SK-N-SH (cell line): ENCODE results near the gene LMTK2. TPM values are rescaled to one million over a fixed set of nuclear protein-coding genes. Genes with fewer than 3 reads are reported as not detected.

ENCODE experiments used
- CTCF ChIA-PET: fragments of 300-600, 350-600 bp; formaldehyde crosslinking; extraction: SDS; loops from one replicate; lab custom pipeline; 2021; lab: Yijun Ruan, JAX
- POLR2A ChIA-PET: fragments of 350-600 bp; sonication (Branson Sonifier 250); formaldehyde crosslinking; extraction: SDS; loops from one replicate; lab custom pipeline; 2020; ENCODE audit warnings: antibody characterized with exemption, inconsistent platforms; lab: Yijun Ruan, JAX
- DNase-seq: peaks from one replicate; pipeline ENCODE4 v3.0.0; 2012
- H2AFZ ChIP-seq: fragments of 200-600 bp; sonication (generic); 2 replicates; pipeline ENCODE4 v1.8.1; 2016; ENCODE audit warnings: antibody characterized with exemption, mild to moderate bottlenecking, low read depth
- H3F3A ChIP-seq: fragments of 200-600 bp; sonication (generic); replicated peaks from 2 replicates; pipeline ENCODE3; 2016; ENCODE audit warnings: antibody characterized with exemption, mild to moderate bottlenecking; ENCODE audit not compliant: insufficient read depth
- H3K27ac ChIP-seq, 2 experiments: fragments of 200-500 bp in 1 of 2; fragments of 200-600 bp in 1 of 2; sonication (Bioruptor generic) in 1 of 2; sonication (generic), shearing (Covaris generic) in 1 of 2; 2 replicates each; pipeline versions ENCODE4 v1.5.1 to v1.6.1; 2014 to 2016; ENCODE audit warnings: low read depth in 2 of 2, inconsistent platforms in 1 of 2, low read length in 1 of 2, mild to moderate bottlenecking in 1 of 2, mixed read lengths in 1 of 2
- H3K27me3 ChIP-seq: fragments of 200-600 bp; sonication (generic), shearing (Covaris generic); 2 replicates; pipeline ENCODE4 v1.6.1; 2016; ENCODE audit warnings: mixed run types; ENCODE audit not compliant: insufficient read depth
- H3K36me3 ChIP-seq, 2 experiments: fragments of 200-500 bp in 1 of 2; fragments of 200-600 bp in 1 of 2; sonication (Bioruptor generic) in 1 of 2; sonication (generic) in 1 of 2; replicated peaks in 1 of 2; 2 replicates each; pipeline versions ENCODE3 to v1.5.1; 2014 to 2016; ENCODE audit warnings: low read length in 1 of 2, mild to moderate bottlenecking in 1 of 2; ENCODE audit not compliant: insufficient read depth in 2 of 2, control insufficient read depth in 1 of 2
- H3K4me1 ChIP-seq, 2 experiments: fragments of 200-500 bp in 1 of 2; fragments of 200-600 bp in 1 of 2; sonication (Bioruptor generic) in 1 of 2; sonication (generic), shearing (Covaris generic) in 1 of 2; 2 replicates each; pipeline versions ENCODE4 v1.5.1 to v1.6.1; 2014 to 2016; ENCODE audit warnings: low read depth in 1 of 2, low read length in 1 of 2, mixed run types in 1 of 2; ENCODE audit not compliant: insufficient read depth in 2 of 2, control insufficient read depth in 1 of 2
- H3K4me2 ChIP-seq: fragments of 200-600 bp; sonication (generic), shearing (Covaris generic); 2 replicates; pipeline ENCODE4 v1.6.1; 2017; ENCODE audit warnings: mixed run types
- H3K4me3 ChIP-seq, 2 experiments: fragments of 200-500 bp in 1 of 2; fragments of 200-600 bp in 1 of 2; sonication (Bioruptor generic) in 1 of 2; sonication (generic), shearing (Covaris generic) in 1 of 2; 2 replicates each; pipeline versions ENCODE4 v1.5.1 to v1.8.1; 2014 to 2016; ENCODE audit warnings: low read depth in 2 of 2, inconsistent platforms in 1 of 2, low read length in 1 of 2, mild to moderate bottlenecking in 1 of 2, mixed read lengths in 1 of 2, moderate library complexity in 1 of 2
- H3K79me2 ChIP-seq: fragments of 200-600 bp; sonication (generic); 2 replicates; pipeline ENCODE4 v1.8.1; 2017; ENCODE audit warnings: mild to moderate bottlenecking; ENCODE audit not compliant: insufficient read depth
- H3K9ac ChIP-seq: fragments of 200-600 bp; sonication (generic); 2 replicates; pipeline ENCODE4 v1.6.1; 2017; ENCODE audit warnings: mixed run types
- H3K9me2 ChIP-seq: fragments of 200-600 bp; sonication (generic); 2 replicates; pipeline ENCODE4 v1.6.1; 2017; ENCODE audit warnings: mixed run types
- H3K9me3 ChIP-seq: fragments of 200-600 bp; sonication (generic); 2 replicates; pipeline ENCODE4 v1.6.1; 2017; ENCODE audit warnings: mixed run types, mild to moderate bottlenecking, moderate library complexity
- H4K20me1 ChIP-seq: fragments of 200-600 bp; sonication (generic); 2 replicates; pipeline ENCODE4 v1.6.1; 2017; ENCODE audit warnings: mild to moderate bottlenecking, mixed run types; ENCODE audit not compliant: insufficient read depth
- CHD2 ChIP-seq: fragments of 150-350 bp; IDR thresholded peaks from 2 replicates; pipeline ENCODE4 v1.6.1; 2018; ENCODE audit warnings: low read length; ENCODE audit not compliant: partially characterized antibody
- EP300 ChIP-seq, 2 experiments: IDR thresholded peaks; 2 replicates each; pipeline versions ENCODE4 v1.4.0 to v1.6.1; 2012; ENCODE audit warnings: borderline replicate concordance in 1 of 2, low read depth in 1 of 2, low read length in 1 of 2
- EZH2phosphoT487 ChIP-seq: fragments of 200-600 bp; sonication (generic); IDR thresholded peaks from 2 replicates; pipeline ENCODE4 v1.6.1; 2017; ENCODE audit warnings: low read depth, mixed run types, mild to moderate bottlenecking, antibody characterized with exemption, moderate library complexity, borderline replicate concordance
- FOSL2 ChIP-seq: IDR thresholded peaks from 2 replicates; pipeline ENCODE4 v1.4.0; 2012; ENCODE audit warnings: low read depth, mild to moderate bottlenecking, moderate library complexity, borderline replicate concordance
- FOXJ3 ChIP-seq: sonication (generic); formaldehyde crosslinking; IDR thresholded peaks from 2 replicates; pipeline ENCODE4 v1.5.1; 2020; ENCODE audit warnings: mild to moderate bottlenecking, missing genetic modification reagents
- FOXM1 ChIP-seq: IDR thresholded peaks from 2 replicates; pipeline ENCODE4 v1.4.0; 2012; ENCODE audit warnings: low read depth, mild to moderate bottlenecking
- JUND ChIP-seq: IDR thresholded peaks from 2 replicates; pipeline ENCODE4 v1.4.0; 2012
- MEF2A ChIP-seq: IDR thresholded peaks from 2 replicates; pipeline ENCODE4 v1.4.0; 2012; ENCODE audit warnings: low read depth, borderline replicate concordance
- NRF1 ChIP-seq: IDR thresholded peaks from 2 replicates; pipeline ENCODE4 v1.6.1; 2012; ENCODE audit warnings: low read depth, mild to moderate bottlenecking, low read length
- PBX3 ChIP-seq: IDR thresholded peaks from 2 replicates; pipeline ENCODE4; 2012
- POLR2AphosphoS5 ChIP-seq: IDR thresholded peaks from 2 replicates; pipeline ENCODE4 v1.6.1; 2012; ENCODE audit warnings: low read depth, low read length
- SIN3A ChIP-seq: IDR thresholded peaks from 2 replicates; pipeline ENCODE4 v1.6.1; 2012; ENCODE audit warnings: low read depth, mild to moderate bottlenecking, low read length, moderate library complexity, borderline replicate concordance
- TAF1 ChIP-seq: IDR thresholded peaks from 2 replicates; pipeline ENCODE4 v1.6.1; 2012; ENCODE audit warnings: low read depth, mild to moderate bottlenecking, low read length, moderate library complexity, borderline replicate concordance
- WGBS: methylation state at CpG from one replicate; pipeline ENCODE4 v1.1.6; 2017; ENCODE audit warnings: low lambda C conversion rate; 5-methylcytosine and 5-hydroxymethylcytosine counted together
- polyA plus RNA-seq, 3 experiments: library from polyadenylated mRNA; depleted of rRNA; stranded (reverse); fragments of >200 nt; gene quantifications; 2 replicates each; pipeline ENCODE4 v1.2.3, GENCODE V29; 2012
- TF ChIP-seq, protein P1 (sequence below): IDR thresholded peaks from 2 replicates; pipeline ENCODE4 v1.4.0; 2012; ENCODE audit warnings: low read depth
- TF ChIP-seq, protein P2 (sequence below): IDR thresholded peaks from 2 replicates; pipeline ENCODE4 v1.4.0; 2012; ENCODE audit warnings: low read depth, borderline replicate concordance
- TF ChIP-seq, protein P3 (sequence below): fragments of 200-600 bp; sonication (generic); IDR thresholded peaks from 2 replicates; pipeline ENCODE4 v1.6.1; 2017; ENCODE audit warnings: antibody characterized with exemption, mild to moderate bottlenecking, moderate library complexity

LMTK2 gene
- polyA plus RNA-seq, 1 of the 3 experiments (the other 2 are of a cell fraction): 9.0 TPM

- peaks cover 6 to 10% of the 10 kb centered on the region in 2 experiments for H3K36me3 ChIP-seq
- no peak overlapping the region for H2AFZ ChIP-seq
- H3K4me1 ChIP-seq: peaks cover 15 to 19% of the 10 kb centered on the region in 2 experiments; a peak in 2 of 4 replicates
- no peaks in the 10 kb centered on the region for H3K27me3 ChIP-seq
- peaks cover 67% of the 10 kb centered on the region for H3K79me2 ChIP-seq
- H3K4me3 ChIP-seq: peak overlapping the region; percentile 79 to 100; a peak in 2 of 4 replicates
- H3K9ac ChIP-seq: no peak overlapping the region
- no peaks in the 10 kb centered on the region for H3K9me2 ChIP-seq
- ChIA-PET CTCF (interaction anchor here (0.8 to 1.1 kb wide), 4 partner anchors 9 to 230 kb away, joined by 3 to 6 read pairs (median 4); partner anchors contain the start of gene BAIAP2L1), POLR2A (no interaction called here)
- H3K4me2 ChIP-seq: peak overlapping the region; percentile 98
- 73% methylated on average over 3 of the region's 3 CpGs for WGBS
- TF ChIP-seq, protein P1, sequence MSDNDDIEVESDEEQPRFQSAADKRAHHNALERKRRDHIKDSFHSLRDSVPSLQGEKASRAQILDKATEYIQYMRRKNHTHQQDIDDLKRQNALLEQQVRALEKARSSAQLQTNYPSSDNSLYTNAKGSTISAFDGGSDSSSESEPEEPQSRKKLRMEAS: no peak
- TF ChIP-seq, protein P2, sequence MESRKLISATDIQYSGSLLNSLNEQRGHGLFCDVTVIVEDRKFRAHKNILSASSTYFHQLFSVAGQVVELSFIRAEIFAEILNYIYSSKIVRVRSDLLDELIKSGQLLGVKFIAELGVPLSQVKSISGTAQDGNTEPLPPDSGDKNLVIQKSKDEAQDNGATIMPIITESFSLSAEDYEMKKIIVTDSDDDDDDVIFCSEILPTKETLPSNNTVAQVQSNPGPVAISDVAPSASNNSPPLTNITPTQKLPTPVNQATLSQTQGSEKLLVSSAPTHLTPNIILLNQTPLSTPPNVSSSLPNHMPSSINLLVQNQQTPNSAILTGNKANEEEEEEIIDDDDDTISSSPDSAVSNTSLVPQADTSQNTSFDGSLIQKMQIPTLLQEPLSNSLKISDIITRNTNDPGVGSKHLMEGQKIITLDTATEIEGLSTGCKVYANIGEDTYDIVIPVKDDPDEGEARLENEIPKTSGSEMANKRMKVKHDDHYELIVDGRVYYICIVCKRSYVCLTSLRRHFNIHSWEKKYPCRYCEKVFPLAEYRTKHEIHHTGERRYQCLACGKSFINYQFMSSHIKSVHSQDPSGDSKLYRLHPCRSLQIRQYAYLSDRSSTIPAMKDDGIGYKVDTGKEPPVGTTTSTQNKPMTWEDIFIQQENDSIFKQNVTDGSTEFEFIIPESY: no peak
- TF ChIP-seq FOXM1: no peak
- no peak for TF ChIP-seq NRF1
- TF ChIP-seq POLR2AphosphoS5: no peak
- TF ChIP-seq CHD2: no peak
- TF ChIP-seq EP300 (IDR thresholded peaks at IDR 0.05; ENCODE audit: borderline replicate concordance in 1 of 2, low read depth in 1 of 2, low read length in 1 of 2): no peak
- no peak for TF ChIP-seq FOSL2
- no peak for TF ChIP-seq FOXJ3 (CRISPR knock-in tag)
- no peak for TF ChIP-seq SIN3A
- TF ChIP-seq MEF2A: no peak
- no peak for TF ChIP-seq JUND
- no peak for TF ChIP-seq PBX3
- TF ChIP-seq, protein P3, sequence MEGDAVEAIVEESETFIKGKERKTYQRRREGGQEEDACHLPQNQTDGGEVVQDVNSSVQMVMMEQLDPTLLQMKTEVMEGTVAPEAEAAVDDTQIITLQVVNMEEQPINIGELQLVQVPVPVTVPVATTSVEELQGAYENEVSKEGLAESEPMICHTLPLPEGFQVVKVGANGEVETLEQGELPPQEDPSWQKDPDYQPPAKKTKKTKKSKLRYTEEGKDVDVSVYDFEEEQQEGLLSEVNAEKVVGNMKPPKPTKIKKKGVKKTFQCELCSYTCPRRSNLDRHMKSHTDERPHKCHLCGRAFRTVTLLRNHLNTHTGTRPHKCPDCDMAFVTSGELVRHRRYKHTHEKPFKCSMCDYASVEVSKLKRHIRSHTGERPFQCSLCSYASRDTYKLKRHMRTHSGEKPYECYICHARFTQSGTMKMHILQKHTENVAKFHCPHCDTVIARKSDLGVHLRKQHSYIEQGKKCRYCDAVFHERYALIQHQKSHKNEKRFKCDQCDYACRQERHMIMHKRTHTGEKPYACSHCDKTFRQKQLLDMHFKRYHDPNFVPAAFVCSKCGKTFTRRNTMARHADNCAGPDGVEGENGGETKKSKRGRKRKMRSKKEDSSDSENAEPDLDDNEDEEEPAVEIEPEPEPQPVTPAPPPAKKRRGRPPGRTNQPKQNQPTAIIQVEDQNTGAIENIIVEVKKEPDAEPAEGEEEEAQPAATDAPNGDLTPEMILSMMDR: no peak
- TF ChIP-seq TAF1: no peak
- TF ChIP-seq EZH2phosphoT487: no peak
- DNase-seq: no peak
- H3K27ac ChIP-seq: no peak overlapping the region
- peaks cover 3% of the 10 kb centered on the region for H3F3A ChIP-seq
- no peaks in the 10 kb centered on the region for H4K20me1 ChIP-seq
- H3K9me3 ChIP-seq: no peaks in the 10 kb centered on the region
These were observed 144.1 kb downstream of the LMTK2 start for GRCh38 chr7:98250789-98251188.
